ENCODE results near the gene GTF3C4.

Gene GTF3C4

DNA sequence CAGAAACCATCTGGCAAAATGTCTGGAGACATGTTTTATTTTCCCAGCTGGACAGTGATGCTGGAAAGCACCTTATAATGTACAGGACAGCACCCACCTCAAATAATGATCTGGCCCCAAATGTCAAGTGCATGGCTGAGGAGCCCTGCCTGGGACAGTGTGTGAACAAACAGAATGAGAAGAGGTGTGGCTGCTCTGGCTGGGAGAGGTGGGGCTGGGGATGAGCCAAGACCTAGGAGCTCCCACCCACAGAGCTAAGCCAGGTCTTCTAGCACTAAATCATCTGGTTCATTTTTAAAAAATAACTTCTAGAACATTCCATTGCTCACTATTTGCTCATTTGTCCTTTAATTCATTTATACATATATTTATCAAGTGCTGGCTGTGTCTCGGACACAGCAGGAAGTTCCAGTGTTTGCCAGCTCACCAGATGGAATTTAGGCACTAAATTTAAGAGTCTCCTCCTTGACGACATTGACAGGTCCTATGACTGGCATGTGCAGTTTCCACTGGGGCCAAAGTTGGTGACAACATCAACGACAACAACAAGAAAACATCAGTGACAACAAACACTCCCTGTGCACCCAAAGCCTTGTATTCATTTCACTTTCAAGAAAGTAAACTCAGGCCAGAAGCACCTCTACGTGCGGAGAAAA lies 59.1 kb downstream of the GTF3C4 start:
- Histone ChIP-seq H3K4me3 (ENCODE audit: severe bottlenecking) (no peak overlapping the region), H3K27ac (ENCODE audit: poor library complexity, severe bottlenecking) (no peak overlapping the region), H3K4me1 (ENCODE audit: insufficient read depth, poor library complexity, severe bottlenecking) (no peaks in the 10 kb centered on the region), H3K36me3 (ENCODE audit: low read depth) (no peaks in the 10 kb centered on the region), H3K27me3 (ENCODE audit: insufficient read depth, poor library complexity, severe bottlenecking) (no peaks in the 10 kb centered on the region), H3K9me3 (ENCODE audit: severe bottlenecking) (no peaks in the 10 kb centered on the region)
- ATAC-seq (ENCODE audit: low read depth), result no peak
- DNase-seq (ENCODE audit: low spot score), result no peak
- TF ChIP-seq, protein P1, sequence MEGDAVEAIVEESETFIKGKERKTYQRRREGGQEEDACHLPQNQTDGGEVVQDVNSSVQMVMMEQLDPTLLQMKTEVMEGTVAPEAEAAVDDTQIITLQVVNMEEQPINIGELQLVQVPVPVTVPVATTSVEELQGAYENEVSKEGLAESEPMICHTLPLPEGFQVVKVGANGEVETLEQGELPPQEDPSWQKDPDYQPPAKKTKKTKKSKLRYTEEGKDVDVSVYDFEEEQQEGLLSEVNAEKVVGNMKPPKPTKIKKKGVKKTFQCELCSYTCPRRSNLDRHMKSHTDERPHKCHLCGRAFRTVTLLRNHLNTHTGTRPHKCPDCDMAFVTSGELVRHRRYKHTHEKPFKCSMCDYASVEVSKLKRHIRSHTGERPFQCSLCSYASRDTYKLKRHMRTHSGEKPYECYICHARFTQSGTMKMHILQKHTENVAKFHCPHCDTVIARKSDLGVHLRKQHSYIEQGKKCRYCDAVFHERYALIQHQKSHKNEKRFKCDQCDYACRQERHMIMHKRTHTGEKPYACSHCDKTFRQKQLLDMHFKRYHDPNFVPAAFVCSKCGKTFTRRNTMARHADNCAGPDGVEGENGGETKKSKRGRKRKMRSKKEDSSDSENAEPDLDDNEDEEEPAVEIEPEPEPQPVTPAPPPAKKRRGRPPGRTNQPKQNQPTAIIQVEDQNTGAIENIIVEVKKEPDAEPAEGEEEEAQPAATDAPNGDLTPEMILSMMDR (IDR thresholded peaks at IDR 0.05; ENCODE audit: poor library complexity, severe bottlenecking), result no peak

DNA sequence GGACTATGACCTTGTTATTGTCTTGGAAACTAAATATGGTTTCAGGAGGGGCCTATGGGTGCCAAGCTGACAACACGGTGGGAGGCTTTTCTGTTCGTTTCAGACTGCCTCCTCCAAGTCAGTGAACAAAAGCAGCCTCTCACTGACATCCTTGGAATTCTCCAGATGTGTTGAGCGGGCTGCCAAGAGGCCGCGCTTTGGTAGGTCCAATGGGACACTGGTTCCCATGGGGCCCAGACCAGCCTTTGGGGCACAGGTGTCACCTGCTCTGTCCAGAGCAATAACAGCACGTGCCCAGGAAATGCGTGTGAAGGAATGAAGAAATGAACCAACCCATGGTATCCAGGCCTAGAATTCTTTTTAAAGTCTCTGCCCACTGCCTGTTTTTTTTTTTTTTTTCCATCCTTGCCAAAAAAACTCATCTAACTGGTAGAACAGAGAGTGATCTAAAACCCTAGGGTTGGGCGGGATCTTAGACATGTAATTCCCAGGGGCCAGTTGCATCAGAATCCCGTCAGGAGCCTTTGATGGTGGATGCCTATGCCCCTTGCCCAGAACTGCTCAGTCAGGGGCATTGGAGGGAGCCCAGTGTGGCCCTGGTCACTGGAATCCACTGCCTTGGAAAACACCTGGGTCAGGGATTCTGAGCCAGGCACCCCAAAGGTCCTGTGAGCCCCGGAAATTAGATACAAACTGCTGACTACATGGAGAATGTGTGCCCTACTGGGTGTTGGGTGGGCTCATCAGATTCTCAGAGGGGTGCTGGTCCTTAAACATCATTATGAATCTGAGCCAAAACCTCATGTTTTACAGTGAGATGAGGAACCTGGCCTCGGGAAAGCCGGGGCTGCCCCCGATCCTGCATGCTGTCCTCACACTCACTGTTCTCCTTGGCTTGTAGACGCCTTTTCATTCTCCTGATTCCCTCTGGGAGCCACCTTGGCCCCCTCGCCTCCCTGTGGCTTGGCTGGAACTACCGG lies 60.1 kb downstream of the GTF3C4 start:
- no peaks in the 10 kb centered on the region for H3K9me3 ChIP-seq (ENCODE audit: severe bottlenecking)
- H3K4me3 ChIP-seq (ENCODE audit: severe bottlenecking), result no peak overlapping the region
- no peak overlapping the region for H3K27ac ChIP-seq (ENCODE audit: poor library complexity, severe bottlenecking)
- no peaks in the 10 kb centered on the region for H3K36me3 ChIP-seq (ENCODE audit: low read depth)
- ATAC-seq (ENCODE audit: low read depth), result no peak
- H3K4me1 ChIP-seq (ENCODE audit: insufficient read depth, poor library complexity, severe bottlenecking), result no peaks in the 10 kb centered on the region
- TF ChIP-seq, protein P1 (IDR thresholded peaks at IDR 0.05; ENCODE audit: poor library complexity, severe bottlenecking), result no peak
- no peaks in the 10 kb centered on the region for H3K27me3 ChIP-seq (ENCODE audit: insufficient read depth, poor library complexity, severe bottlenecking)
- no peak for DNase-seq (ENCODE audit: low spot score)

DNA sequence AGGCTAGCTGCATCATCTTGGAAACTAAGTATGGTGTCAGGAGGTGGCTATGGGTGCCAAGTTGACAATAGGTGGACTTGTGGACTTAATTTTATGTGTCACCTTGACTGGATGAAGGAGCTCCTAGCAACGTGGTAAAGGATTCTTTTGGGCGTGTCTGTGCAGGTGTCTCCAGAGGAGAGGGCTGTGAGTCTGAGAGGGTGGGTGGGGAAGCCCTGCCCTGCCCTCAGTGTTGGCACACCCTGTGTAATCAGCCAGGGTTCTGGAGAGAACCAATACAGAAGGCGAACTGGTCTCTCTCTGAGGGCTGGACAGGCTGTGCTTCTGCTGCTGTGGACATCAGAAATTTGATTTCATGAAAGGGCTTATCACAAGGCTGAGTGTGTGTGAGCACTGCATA lies 61.0 kb downstream of the GTF3C4 start:
- Histone ChIP-seq H3K36me3 (ENCODE audit: low read depth) (no peaks in the 10 kb centered on the region), H3K9me3 (ENCODE audit: severe bottlenecking) (no peaks in the 10 kb centered on the region), H3K27ac (ENCODE audit: poor library complexity, severe bottlenecking) (no peak overlapping the region), H3K4me1 (ENCODE audit: insufficient read depth, poor library complexity, severe bottlenecking) (no peaks in the 10 kb centered on the region), H3K27me3 (ENCODE audit: insufficient read depth, poor library complexity, severe bottlenecking) (no peaks in the 10 kb centered on the region), H3K4me3 (ENCODE audit: severe bottlenecking) (no peak overlapping the region)
- no peak for DNase-seq (ENCODE audit: low spot score)
- ATAC-seq (ENCODE audit: low read depth), result peak; percentile 19; the same call in 1 of the 3 replicates
- TF ChIP-seq, protein P1 (IDR thresholded peaks at IDR 0.05; ENCODE audit: poor library complexity, severe bottlenecking), result no peak

DNA sequence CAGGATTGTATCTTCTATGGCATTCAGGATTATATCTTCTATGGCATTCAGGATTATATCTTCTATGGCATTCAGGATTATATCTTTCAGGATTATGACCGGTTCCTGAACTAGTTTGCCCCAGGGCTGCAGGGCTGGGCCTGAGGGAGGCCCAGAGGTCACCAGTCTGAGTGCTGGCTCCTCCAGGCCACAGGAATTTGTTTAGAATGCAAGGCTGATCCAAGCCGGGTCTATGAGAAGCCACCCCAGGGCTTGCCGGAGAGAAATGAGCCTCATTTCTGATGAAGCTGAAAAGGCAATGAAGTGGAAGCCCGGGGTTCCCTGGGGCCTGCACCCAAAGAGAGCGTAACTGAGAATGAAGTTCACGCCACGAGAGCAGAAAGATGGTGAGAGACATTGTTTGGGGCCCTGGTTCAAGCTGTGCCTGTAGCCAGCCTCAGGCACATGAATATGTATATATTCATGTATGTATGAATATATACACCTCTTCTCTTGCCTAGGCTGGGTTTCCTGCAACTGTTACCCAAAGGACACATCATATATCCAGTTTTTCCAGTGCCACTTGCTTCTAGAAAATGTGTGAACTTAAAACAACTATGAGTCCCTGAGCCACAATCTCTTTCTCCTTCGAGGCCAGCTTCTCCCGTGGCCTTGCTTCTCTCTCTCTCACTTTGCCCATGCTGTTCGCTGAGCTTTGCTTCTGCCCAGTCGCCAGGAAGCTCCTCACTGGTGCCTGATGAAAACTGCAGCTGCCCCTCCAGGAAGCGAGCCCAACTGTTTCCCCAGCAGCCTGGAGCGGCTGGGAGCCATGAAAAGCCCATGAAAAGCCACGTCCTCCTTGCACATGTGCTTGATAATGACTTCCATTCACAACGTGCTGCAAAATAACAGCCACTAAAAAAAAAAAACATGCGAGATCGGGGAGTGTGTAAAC lies 62.3 kb downstream of the GTF3C4 start:
- Histone ChIP-seq H3K4me3 (ENCODE audit: severe bottlenecking) (no peak overlapping the region), H3K36me3 (ENCODE audit: low read depth) (no peaks in the 10 kb centered on the region), H3K9me3 (ENCODE audit: severe bottlenecking) (no peaks in the 10 kb centered on the region), H3K27me3 (ENCODE audit: insufficient read depth, poor library complexity, severe bottlenecking) (no peaks in the 10 kb centered on the region), H3K27ac (ENCODE audit: poor library complexity, severe bottlenecking) (no peak overlapping the region), H3K4me1 (ENCODE audit: insufficient read depth, poor library complexity, severe bottlenecking) (no peaks in the 10 kb centered on the region)
- TF ChIP-seq, protein P1 (IDR thresholded peaks at IDR 0.05; ENCODE audit: poor library complexity, severe bottlenecking), result no peak
- ATAC-seq (ENCODE audit: low read depth), result no peak
- DNase-seq (ENCODE audit: low spot score), result no peak
